ENCODE results near the gene KCNK6. TPM values are rescaled to one million over a fixed set of nuclear protein-coding genes. Genes with fewer than 3 reads are reported as not detected.
A peak's percentile ranks its signal among the peaks of the same experiment; 100 is the strongest.
"Not testable (repeated sequence)": the region's sequence is repeated elsewhere in the genome, so short reads cannot be mapped to it uniquely, and the experiment has no call there.

KCNK6 gene
- total RNA-seq, 1 donor from 2014 or later, result 2.7 TPM

GRCh38 chr19:38337360-38337653 is 17.7 kb downstream of the KCNK6 start:
- Mint-ChIP-seq H3K36me3 (ENCODE audit: unreplicated experiment) (peaks cover 6% of the 10 kb centered on the region), H3K4me3 (ENCODE audit: unreplicated experiment) (peak overlapping the region; percentile 89), H3K4me1 (ENCODE audit: low read depth, unreplicated experiment) (peaks cover 12% of the 10 kb centered on the region), H3K9me3 (ENCODE audit: unreplicated experiment) (peaks cover 11% of the 10 kb centered on the region), H3K27me3 (ENCODE audit: unreplicated experiment) (peaks cover 6% of the 10 kb centered on the region), H3K27ac (ENCODE audit: unreplicated experiment) (peak overlapping the region; percentile 33)
- DNase-seq, result no peak
- no peak for TF ChIP-seq CTCF (IDR thresholded peaks at IDR 0.05; ENCODE audit: partially characterized antibody, unreplicated experiment)

- H3K9me3 Mint-ChIP-seq (ENCODE audit: unreplicated experiment), result peaks cover 12% of the 10 kb centered on the region
- H3K4me1 Mint-ChIP-seq (ENCODE audit: low read depth, unreplicated experiment), result peaks cover 12% of the 10 kb centered on the region
- not testable (repeated sequence) for H3K27me3 Mint-ChIP-seq (ENCODE audit: unreplicated experiment); H3K36me3 Mint-ChIP-seq (ENCODE audit: unreplicated experiment); DNase-seq
- H3K27ac Mint-ChIP-seq (ENCODE audit: unreplicated experiment), result peak overlapping the region; percentile 89
- peak overlapping the region; percentile 79 for H3K4me3 Mint-ChIP-seq (ENCODE audit: unreplicated experiment)
Observed at GRCh38 chr19:38339011-38339410, 19.4 kb downstream of the KCNK6 start.

GRCh38 chr19:38340927-38341326 is 21.3 kb downstream of the KCNK6 start:
- H3K4me1 Mint-ChIP-seq (ENCODE audit: low read depth, unreplicated experiment), result peaks cover 12% of the 10 kb centered on the region
- H3K9me3 Mint-ChIP-seq (ENCODE audit: unreplicated experiment), result peaks cover 12% of the 10 kb centered on the region
- H3K36me3 Mint-ChIP-seq (ENCODE audit: unreplicated experiment), result peaks cover 6% of the 10 kb centered on the region
- peak overlapping the region; percentile 10 for H3K27ac Mint-ChIP-seq (ENCODE audit: unreplicated experiment)
- H3K4me3 Mint-ChIP-seq (ENCODE audit: unreplicated experiment), result no peak overlapping the region
- no peak for TF ChIP-seq CTCF (IDR thresholded peaks at IDR 0.05; ENCODE audit: partially characterized antibody, unreplicated experiment)
- H3K27me3 Mint-ChIP-seq (ENCODE audit: unreplicated experiment), result peaks cover 6% of the 10 kb centered on the region
- no peak for DNase-seq

- Mint-ChIP-seq H3K9me3 (ENCODE audit: unreplicated experiment) (peaks cover 3% of the 10 kb centered on the region), H3K4me1 (ENCODE audit: low read depth, unreplicated experiment) (peaks cover under 1% of the 10 kb centered on the region), H3K27ac (ENCODE audit: unreplicated experiment) (no peak overlapping the region), H3K36me3 (ENCODE audit: unreplicated experiment) (no peaks in the 10 kb centered on the region), H3K4me3 (ENCODE audit: unreplicated experiment) (no peak overlapping the region), H3K27me3 (ENCODE audit: unreplicated experiment) (peaks cover under 1% of the 10 kb centered on the region)
- no peak for TF ChIP-seq CTCF (IDR thresholded peaks at IDR 0.05; ENCODE audit: partially characterized antibody, unreplicated experiment)
- no peak for DNase-seq
Observed at GRCh38 chr19:38346837-38347236, 27.2 kb downstream of the KCNK6 start.

- Mint-ChIP-seq H3K27me3 (ENCODE audit: unreplicated experiment) (peaks cover 10% of the 10 kb centered on the region), H3K27ac (ENCODE audit: unreplicated experiment) (no peak overlapping the region), H3K4me3 (ENCODE audit: unreplicated experiment) (no peak overlapping the region), H3K36me3 (ENCODE audit: unreplicated experiment) (no peaks in the 10 kb centered on the region), H3K4me1 (ENCODE audit: low read depth, unreplicated experiment) (peaks cover 13% of the 10 kb centered on the region), H3K9me3 (ENCODE audit: unreplicated experiment) (peaks cover 10% of the 10 kb centered on the region)
- no peak for TF ChIP-seq CTCF (IDR thresholded peaks at IDR 0.05; ENCODE audit: partially characterized antibody, unreplicated experiment)
- DNase-seq, result no peak
Observed at GRCh38 chr19:38350883-38351282, 31.2 kb downstream of the KCNK6 start.
